Endothelial cell of umbilical vein (primary cell): ENCODE results near the gene BIRC2. TPM values are rescaled to one million over a fixed set of nuclear protein-coding genes. Genes with fewer than 3 reads are reported as not detected.

Experiments used
- BruUV-seq: library from RNA; stranded (reverse); fragments of 400-500 nt; replicated peaks from 2 replicates; lab custom pipeline; 2021; lab: Mats Ljungman, UMichigan
- CTCF ChIA-PET: fragments of 300-600, 350-600 bp; sonication (Branson Sonifier 250); formaldehyde crosslinking; loops from one replicate; lab custom pipeline; 2021; ENCODE audit warnings: antibody characterized with exemption, inconsistent platforms; lab: Charles Lee
- POLR2A ChIA-PET: fragments of 300-600, 350-600 bp; sonication (Branson Sonifier 250); formaldehyde crosslinking; loops from one replicate; lab custom pipeline; 2021; ENCODE audit warnings: antibody characterized with exemption, inconsistent platforms; lab: Charles Lee
- DNase-seq: peaks from one replicate; pipeline ENCODE4 v3.0.0-alpha.2; 2011; ENCODE audit warnings: low read depth, low spot score
- FAIRE-seq: peaks from 2 replicates; lab custom pipeline; 2011; peaks lifted over from hg19 to GRCh38; lab: Jason Lieb, UNC
- H2AFZ ChIP-seq: 2 replicates; pipeline ENCODE4 v1.6.0; 2012; ENCODE audit warnings: low read depth, low read length, control low read depth, inconsistent platforms
- H3K27ac ChIP-seq: 2 replicates; pipeline ENCODE4 v1.5.1; 2011; ENCODE audit warnings: low read depth, mild to moderate bottlenecking, control low read depth, low read length, moderate library complexity; ENCODE audit not compliant: insufficient read depth
- H3K27me3 ChIP-seq, 2 experiments: 2 replicates each; pipeline versions ENCODE4 v1.6.0 to v1.6.1; 2011; ENCODE audit warnings: low read length in 2 of 2, mixed read lengths in 1 of 2; ENCODE audit not compliant: control insufficient read depth in 2 of 2, insufficient read depth in 2 of 2
- H3K36me3 ChIP-seq, 2 experiments: 2 replicates in 1 of 2; 3 replicates in 1 of 2; pipeline ENCODE4 v1.5.1; 2011; ENCODE audit warnings: low read length in 2 of 2, mild to moderate bottlenecking in 1 of 2, moderate library complexity in 1 of 2; ENCODE audit not compliant: control insufficient read depth in 2 of 2, insufficient read depth in 2 of 2; ENCODE audit errors: extremely low read depth in 1 of 2
- H3K4me1 ChIP-seq: 3 replicates; pipeline ENCODE4 v1.5.1; 2011; ENCODE audit warnings: mild to moderate bottlenecking, low read length; ENCODE audit not compliant: control insufficient read depth, insufficient read depth; ENCODE audit errors: extremely low read depth
- H3K4me2 ChIP-seq: 2 replicates; pipeline ENCODE4 v1.6.1; 2011; ENCODE audit warnings: low read length, control low read depth, mixed read lengths; ENCODE audit not compliant: insufficient read depth
- H3K4me3 ChIP-seq, 3 experiments: fragments of 200-600 bp in 1 of 3; sonication (generic), shearing (Covaris generic) in 1 of 3; replicated peaks in 1 of 3; 2 replicates each; pipeline ENCODE4 v1.5.1; 2011 to 2016; ENCODE audit warnings: control low read depth in 3 of 3, low read length in 3 of 3, mild to moderate bottlenecking in 2 of 3, inconsistent platforms in 1 of 3, low read depth in 1 of 3, moderate library complexity in 1 of 3; ENCODE audit not compliant: insufficient read depth in 1 of 3
- H3K79me2 ChIP-seq: 2 replicates; pipeline ENCODE4 v1.6.0; 2012; ENCODE audit warnings: low read length, inconsistent platforms; ENCODE audit not compliant: control insufficient read depth, insufficient read depth
- H3K9ac ChIP-seq: replicated peaks from 2 replicates; pipeline ENCODE3; 2011; ENCODE audit warnings: low read length, control low read depth; ENCODE audit not compliant: insufficient read depth; ENCODE audit errors: extremely low read depth
- H3K9me1 ChIP-seq: replicated peaks from 3 replicates; pipeline ENCODE4 v1.6.0; 2011; ENCODE audit warnings: mild to moderate bottlenecking, low read length; ENCODE audit not compliant: control insufficient read depth, insufficient read depth; ENCODE audit errors: extremely low read depth
- H3K9me3 ChIP-seq: replicated peaks from 2 replicates; pipeline ENCODE4 v1.5.1; 2012; ENCODE audit warnings: low read length, inconsistent platforms; ENCODE audit not compliant: control insufficient read depth, insufficient read depth
- H4K20me1 ChIP-seq: replicated peaks from 2 replicates; pipeline ENCODE3; 2011; ENCODE audit warnings: mild to moderate bottlenecking, low read length; ENCODE audit not compliant: control insufficient read depth, insufficient read depth; ENCODE audit errors: extremely low read depth
- CTCF ChIP-seq, 2 donors: IDR thresholded peaks; 1 replicate in 1 of 2; 2 replicates in 1 of 2; pipeline ENCODE4 v1.5.1; 2011; ENCODE audit warnings: low read length in 2 of 2, mild to moderate bottlenecking in 2 of 2, moderate library complexity in 2 of 2, control low read depth in 1 of 2, inconsistent platforms in 1 of 2, low read depth in 1 of 2; ENCODE audit not compliant: insufficient read depth in 1 of 2; ENCODE audit errors: extremely low read depth in 1 of 2
- EZH2 ChIP-seq: IDR thresholded peaks from 2 replicates; pipeline ENCODE4 v1.6.1; 2012; ENCODE audit warnings: borderline replicate concordance, low read depth, mild to moderate bottlenecking, moderate library complexity, low read length, inconsistent platforms; ENCODE audit not compliant: severe bottlenecking
- FOS ChIP-seq: IDR thresholded peaks from 2 replicates; pipeline ENCODE4 v1.6.1; 2011; ENCODE audit warnings: mild to moderate bottlenecking, low read length, moderate library complexity, borderline replicate concordance; ENCODE audit not compliant: insufficient read depth
- GATA2 ChIP-seq: IDR thresholded peaks from 2 replicates; pipeline ENCODE4 v1.7.0; 2011; ENCODE audit warnings: low read depth, mild to moderate bottlenecking, moderate library complexity, mixed read lengths, low read length; ENCODE audit not compliant: insufficient read length, insufficient read depth
- JUN ChIP-seq: IDR thresholded peaks from 2 replicates; pipeline ENCODE4 v1.6.1; 2011; ENCODE audit warnings: borderline replicate concordance, low read depth; ENCODE audit not compliant: insufficient read length, insufficient read depth
- MAX ChIP-seq: IDR thresholded peaks from 2 replicates; pipeline ENCODE4 v1.6.1; 2011; ENCODE audit not compliant: insufficient read depth, insufficient read length
- MYC ChIP-seq: IDR thresholded peaks from one replicate; pipeline ENCODE4 v1.6.1; 2011; ENCODE audit warnings: mild to moderate bottlenecking, low read depth, low read length
- POLR2A ChIP-seq: IDR thresholded peaks from 2 replicates; pipeline ENCODE4 v1.6.1; 2012; ENCODE audit warnings: low read depth, mild to moderate bottlenecking, control low read depth, low read length
- POLR2AphosphoS5 ChIP-seq: IDR thresholded peaks from 2 replicates; pipeline ENCODE4 v1.6.1; 2012; ENCODE audit warnings: low read depth, mild to moderate bottlenecking, control low read depth, low read length, moderate library complexity; ENCODE audit not compliant: insufficient read depth
- dilution Hi-C: fragments of 300-500 bp; cut with MboI; formaldehyde crosslinking; loops from one replicate; pipeline ENCODE4 v1.15.0; 2019; ENCODE audit warnings: low sequenced_read_pairs; ENCODE audit not compliant: extremely low pct_ligation_motif_present
- intact Hi-C: fragments of 100-400 bp; cut with micrococcal nuclease; formaldehyde crosslinking; loops from one replicate; pipeline ENCODE4 v1.10.0; 2022
- polyA plus RNA-seq, 4 experiments: library from polyadenylated mRNA; depleted of rRNA in 3 of 4; stranded (reverse) in 3 of 4; unstranded in 1 of 4; fragments of >200 nt; gene quantifications; 2 replicates each; pipeline versions ENCODE4 v1.2.1 to v1.2.3, GENCODE V29; 2011 to 2012; ENCODE audit warnings: missing spikeins in 1 of 4
- total RNA-seq: library from RNA; stranded (reverse); gene quantifications from 2 replicates; pipeline ENCODE4 v1.2.3, GENCODE V29; 2021

BIRC2 gene
- total and polyA plus RNA-seq, 2 donors (not counting 3 experiments of a cell fraction or from before 2014, with no cell fraction given) = 42.8 to 47.3 TPM

- no TSS peak for BruUV-seq
- no peak overlapping the region for H2AFZ ChIP-seq
Observed at GRCh38 chr11:102306817-102307726, 39.9 kb upstream of the BIRC2 start.

More at GRCh38 chr11:102306817-102307726, 39.9 kb upstream of the BIRC2 start:
- no peaks in the 10 kb centered on the region for H3K79me2 ChIP-seq
- ChIA-PET POLR2A (no interaction called here), CTCF (interaction anchor here (0.9 to 1.8 kb wide), 4 partner anchors 9 to 35 kb away, joined by 4 to 6 read pairs (median 5); no protein-coding TSS in a partner anchor)
- no peak overlapping the region for H3K27ac ChIP-seq
- H3K9me1 ChIP-seq = no peaks in the 10 kb centered on the region
- no peak for TF ChIP-seq POLR2A
- no peak for TF ChIP-seq JUN
- TF ChIP-seq MAX = no peak
- TF ChIP-seq CTCF (IDR thresholded peaks at IDR 0.05; ENCODE audit: extremely low read depth in 1 of 2, insufficient read depth in 1 of 2, low read depth in 1 of 2, low read length in 2 of 2) = no peak
- no peak for TF ChIP-seq MYC
- no peak for TF ChIP-seq POLR2AphosphoS5
- no peak for TF ChIP-seq EZH2
- no peak for TF ChIP-seq FOS
- TF ChIP-seq GATA2 = no peak
- H4K20me1 ChIP-seq = no peaks in the 10 kb centered on the region
- dilution Hi-C loops = no loop called here
- H3K9me3 ChIP-seq = no peaks in the 10 kb centered on the region
- intact Hi-C loops = no loop called here
- DNase-seq = no peak
- no peaks in the 10 kb centered on the region for H3K36me3 ChIP-seq
- H3K4me3 ChIP-seq = no peak overlapping the region
- FAIRE-seq = no peak
- no peak overlapping the region for H3K9ac ChIP-seq
- H3K4me1 ChIP-seq = no peaks in the 10 kb centered on the region
- no peak overlapping the region for H3K4me2 ChIP-seq
- H3K27me3 ChIP-seq = peaks cover 18 to 20% of the 10 kb centered on the region in 2 experiments
